Measurements from ENCODE around the gene THRAP3. TPM values are rescaled to one million over a fixed set of nuclear protein-coding genes. Genes with fewer than 3 reads are reported as not detected.

Gene THRAP3
- total RNA-seq, 1 experiment from 2014 or later = 133 TPM

GRCh38 chr1:36178471-36179219 is 45.6 kb upstream of the THRAP3 start:
- POLR2A ChIA-PET (ENCODE audit: low non-redundant PET) = no interaction called here
- H3K4me3 ChIP-seq (ENCODE audit: low read depth, low read length, poor library complexity, severe bottlenecking) = no peak overlapping the region
- H3K4me1 ChIP-seq (ENCODE audit: insufficient read depth, low read length, poor library complexity, severe bottlenecking) = no peaks in the 10 kb centered on the region
- no peaks in the 10 kb centered on the region for H3K27me3 ChIP-seq (replicated peaks; ENCODE audit: insufficient read depth, low read depth, low read length, poor library complexity)
- no TSS peak for BruUV-seq (replicated peaks)
- DNase-seq (ENCODE audit: low spot score) = no peak
- no peaks in the 10 kb centered on the region for H3K9me3 ChIP-seq (ENCODE audit: low read depth, low read length, poor library complexity, severe bottlenecking)
- intact Hi-C loops (cut with micrococcal nuclease; ENCODE audit: unreplicated experiment) = no loop called here
- no peak overlapping the region for H3K27ac ChIP-seq (ENCODE audit: low read depth, low read length, poor library complexity, severe bottlenecking)
- CTCF ChIA-PET = no interaction called here
- TF ChIP-seq EZH2 (IDR thresholded peaks at IDR 0.05; ENCODE audit: borderline replicate concordance, low read depth, low read length, poor library complexity, severe bottlenecking) (no peak), CTCF (conservative IDR thresholded peaks at IDR 0.05; ENCODE audit: low read depth, low read length) (no peak)
- H3K36me3 ChIP-seq (ENCODE audit: insufficient read depth, low read length, poor library complexity, severe bottlenecking) = peaks cover 71% of the 10 kb centered on the region

- TF ChIP-seq EZH2 (IDR thresholded peaks at IDR 0.05; ENCODE audit: borderline replicate concordance, low read depth, low read length, poor library complexity, severe bottlenecking) (no peak), CTCF (conservative IDR thresholded peaks at IDR 0.05; ENCODE audit: low read depth, low read length) (no peak)
- DNase-seq (ENCODE audit: low spot score) = no peak
- POLR2A ChIA-PET (ENCODE audit: low non-redundant PET) = no interaction called here
- no peaks in the 10 kb centered on the region for H3K4me1 ChIP-seq (ENCODE audit: insufficient read depth, low read length, poor library complexity, severe bottlenecking)
- no peak overlapping the region for H3K4me3 ChIP-seq (ENCODE audit: low read depth, low read length, poor library complexity, severe bottlenecking)
- no peaks in the 10 kb centered on the region for H3K27me3 ChIP-seq (replicated peaks; ENCODE audit: insufficient read depth, low read depth, low read length, poor library complexity)
- H3K27ac ChIP-seq (ENCODE audit: low read depth, low read length, poor library complexity, severe bottlenecking) = no peak overlapping the region
- peaks cover 65% of the 10 kb centered on the region for H3K36me3 ChIP-seq (ENCODE audit: insufficient read depth, low read length, poor library complexity, severe bottlenecking)
- H3K9me3 ChIP-seq (ENCODE audit: low read depth, low read length, poor library complexity, severe bottlenecking) = no peaks in the 10 kb centered on the region
- CTCF ChIA-PET = no interaction called here
- intact Hi-C loops (cut with micrococcal nuclease; ENCODE audit: unreplicated experiment) = no loop called here
- BruUV-seq (replicated peaks) = no TSS peak
Observed at GRCh38 chr1:36179220-36179600, 45.0 kb upstream of the THRAP3 start.

- H3K9me3 ChIP-seq (ENCODE audit: low read depth, low read length, poor library complexity, severe bottlenecking) = no peaks in the 10 kb centered on the region
- no peaks in the 10 kb centered on the region for H3K27me3 ChIP-seq (replicated peaks; ENCODE audit: insufficient read depth, low read depth, low read length, poor library complexity)
- no peak overlapping the region for H3K4me3 ChIP-seq (ENCODE audit: low read depth, low read length, poor library complexity, severe bottlenecking)
- intact Hi-C loops (cut with micrococcal nuclease; ENCODE audit: unreplicated experiment) = no loop called here
- DNase-seq (ENCODE audit: low spot score) = no peak
- no TSS peak for BruUV-seq (replicated peaks)
- no peak overlapping the region for H3K27ac ChIP-seq (ENCODE audit: low read depth, low read length, poor library complexity, severe bottlenecking)
- TF ChIP-seq EZH2 (IDR thresholded peaks at IDR 0.05; ENCODE audit: borderline replicate concordance, low read depth, low read length, poor library complexity, severe bottlenecking) (no peak), CTCF (conservative IDR thresholded peaks at IDR 0.05; ENCODE audit: low read depth, low read length) (no peak)
- H3K36me3 ChIP-seq (ENCODE audit: insufficient read depth, low read length, poor library complexity, severe bottlenecking) = peaks cover 38% of the 10 kb centered on the region
- CTCF ChIA-PET = interaction anchor here (0.7 kb wide), 1 partner anchor 137 kb away, joined by 14 read pairs; no protein-coding TSS in a partner anchor
- POLR2A ChIA-PET (ENCODE audit: low non-redundant PET) = interaction anchor here (0.6 kb wide), 1 partner anchor 10 kb away, joined by 3 read pairs; no protein-coding TSS in a partner anchor
- H3K4me1 ChIP-seq (ENCODE audit: insufficient read depth, low read length, poor library complexity, severe bottlenecking) = no peaks in the 10 kb centered on the region
Observed at GRCh38 chr1:36182734-36183133, 41.5 kb upstream of the THRAP3 start.
